GM23248 (cell line): ENCODE measurements around the gene LRRC7. TPM values are rescaled to one million over a fixed set of nuclear protein-coding genes. Genes with fewer than 3 reads are reported as not detected.

Experiments
- DNase-seq: peaks from one replicate; pipeline ENCODE4 v3.0.0-alpha.2; 2015
- H2AFZ ChIP-seq: fragments of 200-600 bp; sonication (generic); 2 replicates; pipeline ENCODE4 v1.6.1; 2016; ENCODE audit warnings: antibody characterized with exemption
- H3F3A ChIP-seq: fragments of 200-600 bp; sonication (generic); 2 replicates; pipeline ENCODE4 v1.6.1; 2016; ENCODE audit warnings: mild to moderate bottlenecking, antibody characterized with exemption, mixed run types; ENCODE audit not compliant: insufficient read depth
- H3K27ac ChIP-seq: fragments of 200-600 bp; sonication (generic); 2 replicates; pipeline ENCODE4 v1.5.1; 2016; ENCODE audit warnings: mild to moderate bottlenecking
- H3K27me3 ChIP-seq: fragments of 200-600 bp; sonication (generic); replicated peaks from 2 replicates; pipeline ENCODE4 v1.6.1; 2016; ENCODE audit warnings: mild to moderate bottlenecking; ENCODE audit not compliant: insufficient read depth
- H3K36me3 ChIP-seq: fragments of 200-600 bp; sonication (generic); 2 replicates; pipeline ENCODE4 v1.6.1; 2016; ENCODE audit warnings: low read depth, mild to moderate bottlenecking
- H3K4me1 ChIP-seq: fragments of 200-600 bp; sonication (generic); 2 replicates; pipeline ENCODE4 v1.6.1; 2016; ENCODE audit warnings: mild to moderate bottlenecking; ENCODE audit not compliant: insufficient read depth
- H3K4me2 ChIP-seq: fragments of 200-600 bp; sonication (generic); one replicate; pipeline ENCODE4 v1.6.1; 2016; ENCODE audit warnings: mild to moderate bottlenecking; ENCODE audit not compliant: unreplicated experiment
- H3K4me3 ChIP-seq: fragments of 200-600 bp; sonication (generic); 2 replicates; pipeline ENCODE4 v1.5.1; 2016; ENCODE audit warnings: mild to moderate bottlenecking
- H3K79me2 ChIP-seq: fragments of 200-600 bp; sonication (generic); 2 replicates; pipeline ENCODE4 v1.6.1; 2016; ENCODE audit warnings: mild to moderate bottlenecking; ENCODE audit not compliant: insufficient read depth
- H3K9ac ChIP-seq: fragments of 200-600 bp; sonication (generic); 2 replicates; pipeline ENCODE4 v1.6.1; 2016; ENCODE audit warnings: mild to moderate bottlenecking
- H3K9me2 ChIP-seq: fragments of 200-600 bp; sonication (generic); 2 replicates; pipeline ENCODE4 v1.6.1; 2016; ENCODE audit warnings: mixed run types, mild to moderate bottlenecking, moderate library complexity; ENCODE audit not compliant: insufficient read depth
- H3K9me3 ChIP-seq: fragments of 200-600 bp; sonication (generic); one replicate; pipeline ENCODE4 v1.6.1; 2017; ENCODE audit warnings: low read depth
- H4K20me1 ChIP-seq: fragments of 200-600 bp; sonication (generic); 2 replicates; pipeline ENCODE4 v1.6.0; 2016; ENCODE audit not compliant: insufficient read depth
- EZH2 ChIP-seq: fragments of 200-600 bp; sonication (generic); IDR thresholded peaks from 2 replicates; pipeline ENCODE4 v1.6.1; 2018; ENCODE audit warnings: antibody characterized with exemption, mild to moderate bottlenecking; ENCODE audit not compliant: insufficient read depth, poor library complexity, severe bottlenecking
- EZH2phosphoT487 ChIP-seq: fragments of 200-600 bp; sonication (generic); IDR thresholded peaks from 2 replicates; pipeline ENCODE4 v1.6.1; 2018; ENCODE audit warnings: antibody characterized with exemption, moderate library complexity, mild to moderate bottlenecking, low read depth; ENCODE audit not compliant: insufficient read depth
- WGBS, 2 experiments: methylation state at CpG; one replicate each; pipeline ENCODE4 v1.1.6; 2015 to 2017; ENCODE audit warnings: low lambda C conversion rate in 2 of 2, low coverage in 1 of 2; ENCODE audit errors: missing lambda C conversion rate in 2 of 2; 5-methylcytosine and 5-hydroxymethylcytosine counted together
- in situ Hi-C: fragments of 300-500 bp; cut with MboI; formaldehyde crosslinking; loops from 2 replicates; pipeline ENCODE4 v1.15.0; 2020
- polyA plus RNA-seq: library from polyadenylated mRNA; unstranded; fragments of >200 nt; fragmentation: Nextera tagmentation; extraction: Ambion mirVana; gene quantifications from 2 replicates; pipeline ENCODE4 v1.2.1, GENCODE V29; 2016
- total RNA-seq: library from RNA; depleted of rRNA; stranded (reverse); fragments of >200 nt; shearing (Covaris generic); gene quantifications from 2 replicates; pipeline ENCODE4 v1.2.3, GENCODE V29; 2014

Gene LRRC7
- total and polyA plus RNA-seq, 2 experiments from 2014 or later: 0.29 TPM; not detected in 1

GRCh38 chr1:69777423-69777822 is 209.7 kb downstream of the LRRC7 start:
- WGBS, 2 experiments: 87 to 94% methylated on average over 1 of the region's 1 CpG

GRCh38 chr1:69777971-69778370 is 210.2 kb downstream of the LRRC7 start:
- H3K4me2 ChIP-seq: no peak overlapping the region
- H3K36me3 ChIP-seq: no peaks in the 10 kb centered on the region
- no peak overlapping the region for H3K27ac ChIP-seq
- no peaks in the 10 kb centered on the region for H3F3A ChIP-seq
- no peaks in the 10 kb centered on the region for H4K20me1 ChIP-seq
- H3K27me3 ChIP-seq: no peaks in the 10 kb centered on the region
- in situ Hi-C loops: no loop called here
- H2AFZ ChIP-seq: no peak overlapping the region
- H3K79me2 ChIP-seq: no peaks in the 10 kb centered on the region
- H3K4me3 ChIP-seq: no peak overlapping the region
- no peaks in the 10 kb centered on the region for H3K9me3 ChIP-seq
- DNase-seq: no peak
- no peak for TF ChIP-seq EZH2
- no peak overlapping the region for H3K9ac ChIP-seq
- no peaks in the 10 kb centered on the region for H3K9me2 ChIP-seq
- no peaks in the 10 kb centered on the region for H3K4me1 ChIP-seq

More at GRCh38 chr1:69777423-69777822, 209.7 kb downstream of the LRRC7 start:
- H3K9ac ChIP-seq: no peak overlapping the region
- H3K9me2 ChIP-seq: no peaks in the 10 kb centered on the region
- no peaks in the 10 kb centered on the region for H3K36me3 ChIP-seq
- no peaks in the 10 kb centered on the region for H3K4me1 ChIP-seq
- no peaks in the 10 kb centered on the region for H3K27me3 ChIP-seq
- in situ Hi-C loops: no loop called here
- no peaks in the 10 kb centered on the region for H3K9me3 ChIP-seq
- no peak overlapping the region for H3K4me3 ChIP-seq
- no peaks in the 10 kb centered on the region for H4K20me1 ChIP-seq
- DNase-seq: no peak
- H3F3A ChIP-seq: no peaks in the 10 kb centered on the region
- TF ChIP-seq EZH2phosphoT487 (no peak), EZH2 (no peak)
- no peak overlapping the region for H3K4me2 ChIP-seq
- no peak overlapping the region for H3K27ac ChIP-seq
- no peaks in the 10 kb centered on the region for H3K79me2 ChIP-seq
- H2AFZ ChIP-seq: no peak overlapping the region

- H2AFZ ChIP-seq: no peak overlapping the region
- TF ChIP-seq EZH2phosphoT487 (no peak), EZH2 (no peak)
- WGBS, 2 experiments: 58 to 62% methylated on average over 5 of the region's 5 CpGs
- H3K27me3 ChIP-seq: no peaks in the 10 kb centered on the region
- H3K9me2 ChIP-seq: no peaks in the 10 kb centered on the region
- H3F3A ChIP-seq: no peaks in the 10 kb centered on the region
- H3K36me3 ChIP-seq: no peaks in the 10 kb centered on the region
- DNase-seq: no peak
- no peaks in the 10 kb centered on the region for H3K79me2 ChIP-seq
- in situ Hi-C loops: no loop called here
- H3K4me1 ChIP-seq: 0 out of 2 replicates have a peak, but pooled peaks cover 6% of the 10 kb centered on the region
- H3K27ac ChIP-seq: no peak overlapping the region
- no peaks in the 10 kb centered on the region for H3K9me3 ChIP-seq
- no peak overlapping the region for H3K9ac ChIP-seq
- no peak overlapping the region for H3K4me3 ChIP-seq
- H3K4me2 ChIP-seq: no peak overlapping the region
- H4K20me1 ChIP-seq: no peaks in the 10 kb centered on the region
These were observed 219.4 kb downstream of the LRRC7 start for GRCh38 chr1:69787151-69787550.

- Histone ChIP-seq H3K9me2 (no peaks in the 10 kb centered on the region), H3K9me3 (no peaks in the 10 kb centered on the region), H4K20me1 (no peaks in the 10 kb centered on the region), H3K36me3 (no peaks in the 10 kb centered on the region), H2AFZ (no peak overlapping the region), H3F3A (no peaks in the 10 kb centered on the region), H3K79me2 (no peaks in the 10 kb centered on the region), H3K9ac (no peak overlapping the region), H3K27ac (no peak overlapping the region), H3K4me3 (no peak overlapping the region), H3K4me2 (no peak overlapping the region), H3K27me3 (no peaks in the 10 kb centered on the region), H3K4me1 (0 out of 2 replicates have a peak, but pooled peaks cover 6% of the 10 kb centered on the region)
- 8 to 21% methylated on average over 1 of the region's 1 CpG for WGBS, 2 experiments
- TF ChIP-seq EZH2phosphoT487: no peak
- TF ChIP-seq EZH2: no peak
- in situ Hi-C loops: no loop called here
- peak; percentile 32 for DNase-seq
These were observed 223.6 kb downstream of the LRRC7 start for GRCh38 chr1:69791311-69791710.

GRCh38 chr1:69794831-69795230 is 227.1 kb downstream of the LRRC7 start:
- no peaks in the 10 kb centered on the region for H3K9me3 ChIP-seq
- no peaks in the 10 kb centered on the region for H3K27me3 ChIP-seq
- no peak overlapping the region for H2AFZ ChIP-seq
- in situ Hi-C loops: no loop called here
- H3K9me2 ChIP-seq: no peaks in the 10 kb centered on the region
- no peak overlapping the region for H3K4me3 ChIP-seq
- no peaks in the 10 kb centered on the region for H3F3A ChIP-seq
- TF ChIP-seq EZH2phosphoT487 (no peak), EZH2 (no peak)
- WGBS, 2 experiments: 80 to 84% methylated on average over 7 of the region's 7 CpGs
- H3K4me2 ChIP-seq: no peak overlapping the region
- no peak overlapping the region for H3K27ac ChIP-seq
- H3K4me1 ChIP-seq: 0 out of 2 replicates have a peak, but pooled peaks cover 6% of the 10 kb centered on the region
- no peaks in the 10 kb centered on the region for H4K20me1 ChIP-seq
- DNase-seq: no peak
- no peaks in the 10 kb centered on the region for H3K36me3 ChIP-seq
- no peaks in the 10 kb centered on the region for H3K79me2 ChIP-seq
- H3K9ac ChIP-seq: no peak overlapping the region
